HG03460 (cell line): ENCODE results near the gene KDM7A.

Source experiments
- ATAC-seq: cut with Tn5 transposase; IDR thresholded peaks from one replicate; pipeline ENCODE4 v1.9.1; 2021; ENCODE audit not compliant: unreplicated experiment

KDM7A gene

GRCh38 chr7:140035400-140036223 lies 141.2 kb downstream of the KDM7A start:
- ATAC-seq: no peak
